ENCODE data around the gene EIF2AK3.
"Not testable (repeated sequence)": the region's sequence is repeated elsewhere in the genome, so short reads cannot be mapped to it uniquely, and the experiment has no call there.

Gene EIF2AK3
- long read RNA-seq, donor 1, full-length matches to known transcripts: 1 of 1 reads
- long read RNA-seq, donor 1, partial matches to known transcripts: 0 of 1 reads
- long read RNA-seq, donor 1, other reads (novel, unspliced or antisense): 0 of 1 reads
- long read RNA-seq, donor 2: 0 reads
- long read RNA-seq, donor 3: 0 reads
- long read RNA-seq, donor 4, partial matches to known transcripts: 0 of 1 reads
- long read RNA-seq, donor 4, other reads (novel, unspliced or antisense): 0 of 1 reads
- long read RNA-seq, donor 5, partial matches to known transcripts: 0 of 1 reads
- long read RNA-seq, donor 5, other reads (novel, unspliced or antisense): 0 of 1 reads
- long read RNA-seq, donor 6, full-length matches to known transcripts: 1 of 1 reads
- long read RNA-seq, donor 6, partial matches to known transcripts: 0 of 1 reads
- long read RNA-seq, donor 6, other reads (novel, unspliced or antisense): 0 of 1 reads
- long read RNA-seq, donor 7, full-length matches to known transcripts: 1 of 1 reads
- long read RNA-seq, donor 7, partial matches to known transcripts: 0 of 1 reads
- long read RNA-seq, donor 7, other reads (novel, unspliced or antisense): 0 of 1 reads
- long read RNA-seq, donor 8, full-length matches to known transcripts: 2 of 2 reads
- long read RNA-seq, donor 8, partial matches to known transcripts: 0 of 2 reads
- long read RNA-seq, donor 8, other reads (novel, unspliced or antisense): 0 of 2 reads

GRCh38 chr2:88627055-88627855 is at the start of gene EIF2AK3:
EIF2AK3 (minus strand) TSS chr2:88627464; CDS start chr2:88627274, 190 bp downstream.
- DNase-seq: peak; percentile 97

DNA sequence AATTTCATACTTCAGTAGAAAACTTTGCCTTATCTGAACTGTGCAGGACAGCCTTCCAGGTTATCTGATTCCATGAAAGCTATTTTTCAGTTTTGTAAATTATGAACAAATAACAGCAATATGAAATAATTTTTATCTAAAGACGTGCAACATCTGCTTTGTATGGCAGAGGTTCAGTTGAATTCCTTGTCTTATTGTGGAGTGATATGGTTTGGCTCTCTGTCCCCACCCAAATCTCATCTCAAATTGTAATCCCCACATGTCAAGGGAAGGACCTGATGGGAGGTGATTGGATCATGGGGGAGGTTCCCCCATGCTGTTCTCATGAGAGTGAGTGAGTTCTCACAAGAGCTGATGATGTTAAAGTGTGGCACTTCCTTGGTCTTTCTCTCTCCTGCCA is 46.1 kb upstream of the EIF2AK3 start:
- no peak for DNase-seq

DNA sequence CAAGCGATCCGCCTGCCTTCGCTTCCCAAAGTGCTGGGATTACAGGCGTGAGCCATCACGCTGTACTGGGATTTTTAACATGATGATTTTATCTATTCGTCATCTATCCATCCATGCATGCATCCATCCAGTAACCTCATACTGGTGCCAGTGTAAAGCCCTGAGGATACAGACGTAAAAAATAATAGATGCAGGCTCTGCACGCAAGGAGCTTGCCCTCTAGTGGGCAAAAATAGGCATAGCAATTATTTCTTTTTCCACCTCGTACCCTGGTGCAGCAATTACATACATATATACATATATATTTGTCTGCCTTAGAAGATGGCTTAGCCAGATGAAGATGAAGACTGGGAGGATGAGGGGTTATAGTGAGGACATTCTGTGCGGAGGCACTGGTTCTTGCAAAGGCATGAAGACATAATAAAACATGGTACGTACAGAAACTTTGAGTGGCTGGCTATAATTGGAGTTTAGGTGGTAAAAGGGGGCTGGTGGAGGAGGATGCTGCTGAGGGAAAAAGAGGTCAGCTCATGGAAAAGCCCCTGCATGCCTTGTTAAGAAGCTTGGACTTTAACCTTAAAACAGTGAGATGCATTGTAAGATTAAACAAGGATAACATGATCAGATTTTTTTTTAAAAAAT is 44.6 kb upstream of the EIF2AK3 start:
- DNase-seq: peak; percentile 49

- no peak for DNase-seq
These were observed 42.4 kb upstream of the EIF2AK3 start for GRCh38 chr2:88669482-88670214.

DNA sequence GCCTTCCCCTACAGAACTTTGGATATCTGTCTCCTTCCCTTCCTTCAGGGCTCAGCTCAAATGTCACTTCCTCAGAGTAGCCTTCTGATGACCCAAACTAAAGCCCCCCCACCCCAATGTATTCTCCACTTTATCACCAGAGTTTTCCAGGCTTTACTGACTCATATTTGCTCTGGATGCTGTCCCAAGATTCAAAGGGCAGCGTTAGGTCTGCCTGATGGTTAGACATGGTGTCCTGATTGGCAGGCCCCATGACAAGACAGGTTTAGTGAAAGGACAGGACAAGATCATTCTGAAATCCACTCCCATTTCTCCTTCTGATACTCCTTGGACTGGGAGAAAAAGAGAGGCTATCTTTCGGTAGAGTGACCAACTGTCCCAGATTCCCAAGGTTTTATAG is 41.6 kb upstream of the EIF2AK3 start:
- DNase-seq: no peak

DNA sequence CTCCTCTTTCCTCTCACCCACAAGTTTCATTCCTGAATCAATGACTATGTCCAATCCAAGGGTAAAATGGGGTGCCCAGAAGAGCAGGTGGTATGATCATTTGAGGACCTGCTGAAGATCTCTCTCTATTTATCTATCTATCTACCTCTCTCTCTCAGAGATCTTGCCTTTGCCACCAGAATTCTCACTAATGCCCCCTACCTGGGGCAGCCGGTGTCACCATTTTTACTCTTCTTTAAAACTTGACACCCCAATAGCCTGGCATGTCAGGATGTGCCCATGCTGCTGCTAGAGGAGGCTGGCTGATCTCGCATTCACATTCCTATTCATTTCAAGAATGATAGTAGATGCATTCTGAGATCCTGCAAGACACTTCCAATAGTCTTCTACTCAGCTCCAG is 40.0 kb upstream of the EIF2AK3 start:
- no peak for DNase-seq

DNA sequence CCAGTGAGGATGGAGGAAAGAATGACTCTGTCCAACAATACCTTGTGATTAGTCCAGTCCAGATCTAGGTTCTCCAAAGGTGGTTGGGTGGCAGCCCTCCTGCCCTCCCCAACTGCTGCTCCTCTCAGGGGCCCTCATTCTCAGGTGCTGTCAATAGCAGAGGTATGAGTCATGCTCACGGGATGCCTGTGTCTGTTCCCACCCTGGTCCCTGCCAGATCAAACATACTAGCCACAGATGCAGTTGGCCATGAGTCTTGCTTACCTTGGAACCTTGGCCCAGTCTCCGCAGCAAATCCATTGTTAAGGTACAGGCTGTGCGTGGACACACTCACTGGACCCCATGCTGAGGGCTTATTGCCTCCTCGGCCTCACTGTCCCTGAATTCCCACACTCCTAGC is 39.3 kb upstream of the EIF2AK3 start:
- DNase-seq: no peak

GRCh38 chr2:88660622-88661021 is 33.4 kb upstream of the EIF2AK3 start:
- DNase-seq: no peak

DNA sequence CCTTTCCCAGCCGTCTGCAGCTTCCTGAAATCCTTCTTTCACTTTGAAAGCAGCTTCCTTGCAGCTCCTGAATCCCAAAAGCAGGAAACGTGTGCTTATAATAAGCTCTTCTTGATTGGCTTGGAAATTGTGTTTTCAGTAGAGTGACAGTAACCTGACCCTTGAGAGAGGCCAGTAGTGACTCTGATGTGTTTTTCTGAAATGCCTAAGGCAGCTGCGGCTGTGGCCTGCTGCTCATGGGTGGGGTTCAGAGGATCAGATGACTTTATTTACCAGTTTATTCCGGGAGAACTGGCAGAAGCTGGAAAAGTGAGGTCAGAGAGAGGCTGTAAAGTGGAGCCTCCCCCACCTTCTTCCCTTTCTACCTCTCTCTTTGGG is 32.3 kb upstream of the EIF2AK3 start:
- DNase-seq: no peak

GRCh38 chr2:88658881-88659537 is 31.7 kb upstream of the EIF2AK3 start:
- no peak for DNase-seq

- no peak for DNase-seq
These were observed 31.1 kb upstream of the EIF2AK3 start for GRCh38 chr2:88658326-88658725.

- DNase-seq: no peak
These were observed 29.9 kb upstream of the EIF2AK3 start for GRCh38 chr2:88657131-88657530.

GRCh38 chr2:88656690-88657089 is 29.4 kb upstream of the EIF2AK3 start:
- DNase-seq: no peak

DNA sequence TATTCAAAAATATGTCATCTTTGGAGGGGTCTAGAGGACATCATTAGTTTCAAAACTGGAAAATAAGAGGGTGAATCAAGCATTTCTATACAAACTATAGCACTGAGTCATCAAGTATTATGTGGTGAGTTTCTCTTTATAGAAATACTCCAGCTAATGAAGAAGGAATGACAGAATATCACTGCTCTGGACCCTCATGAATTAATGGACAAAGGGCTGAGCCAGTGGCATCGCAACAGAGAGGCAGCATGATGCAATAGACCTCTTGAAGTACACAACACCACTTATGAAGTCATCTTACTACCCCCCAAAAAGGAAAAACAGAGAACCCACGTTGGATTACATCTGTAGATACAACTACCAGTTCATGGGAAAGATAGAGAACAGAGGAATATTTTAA is 27.4 kb upstream of the EIF2AK3 start:
- no peak for DNase-seq

DNA sequence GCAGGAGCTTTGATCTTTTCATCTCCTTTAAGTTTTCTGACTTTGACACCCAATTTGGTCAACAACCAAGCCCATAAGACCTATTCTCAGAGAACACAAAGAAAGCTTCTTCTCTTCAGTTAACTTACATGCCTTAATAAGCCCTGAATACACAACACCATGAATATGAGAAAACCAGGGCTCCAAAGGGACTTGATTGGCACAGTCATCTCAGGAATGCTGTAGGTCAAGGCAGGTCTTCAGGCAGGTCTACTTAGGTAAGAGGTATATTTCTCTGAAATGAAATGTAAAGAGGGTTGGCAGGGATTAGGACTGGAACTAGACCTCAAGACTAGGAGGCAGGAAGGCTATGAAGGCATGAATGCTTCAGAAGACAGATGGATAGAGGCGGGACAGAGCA is 24.4 kb upstream of the EIF2AK3 start:
- no peak for DNase-seq

GRCh38 chr2:88645291-88645882 is 18.1 kb upstream of the EIF2AK3 start:
- DNase-seq: not testable (repeated sequence)

DNA sequence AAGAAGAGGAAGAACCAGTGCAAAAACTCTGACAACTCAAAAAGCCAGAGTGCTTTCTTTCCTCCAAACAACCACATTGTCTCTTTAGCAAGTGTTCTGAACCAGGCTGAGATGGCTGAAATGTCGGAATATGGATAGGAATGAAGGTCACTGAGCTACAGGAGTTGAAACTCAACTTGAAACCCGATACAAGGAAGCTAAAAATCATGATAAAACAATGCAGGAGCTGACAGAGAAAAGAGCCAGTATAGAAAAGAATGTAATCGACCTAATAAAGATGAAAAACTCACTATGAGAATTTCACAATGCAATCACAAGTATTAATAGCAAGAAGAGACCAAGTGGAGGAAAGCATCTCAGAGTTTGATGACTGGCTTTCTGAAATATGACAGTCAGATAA is 15.0 kb upstream of the EIF2AK3 start:
- DNase-seq: no peak

- DNase-seq: no peak
These were observed 14.1 kb upstream of the EIF2AK3 start for GRCh38 chr2:88641330-88641729.

DNA sequence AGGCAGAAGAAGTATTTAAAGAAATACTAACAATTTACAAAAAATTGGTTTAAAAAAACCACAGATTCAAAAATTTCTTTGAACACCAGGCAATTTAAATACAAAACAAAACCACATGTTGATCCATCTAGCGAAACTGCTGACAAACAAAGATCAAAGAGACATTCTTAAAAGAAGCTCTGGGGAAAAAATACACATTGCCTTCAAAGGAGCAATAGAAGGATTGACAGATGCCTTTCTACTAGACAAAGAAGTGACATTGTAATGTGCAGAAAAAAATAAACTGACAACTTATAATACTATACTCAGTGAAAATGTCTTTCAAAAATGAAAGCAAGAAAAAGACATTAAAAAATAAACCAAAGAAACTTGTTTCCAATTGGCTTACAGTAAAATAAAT is 12.6 kb upstream of the EIF2AK3 start:
- DNase-seq: no peak

DNA sequence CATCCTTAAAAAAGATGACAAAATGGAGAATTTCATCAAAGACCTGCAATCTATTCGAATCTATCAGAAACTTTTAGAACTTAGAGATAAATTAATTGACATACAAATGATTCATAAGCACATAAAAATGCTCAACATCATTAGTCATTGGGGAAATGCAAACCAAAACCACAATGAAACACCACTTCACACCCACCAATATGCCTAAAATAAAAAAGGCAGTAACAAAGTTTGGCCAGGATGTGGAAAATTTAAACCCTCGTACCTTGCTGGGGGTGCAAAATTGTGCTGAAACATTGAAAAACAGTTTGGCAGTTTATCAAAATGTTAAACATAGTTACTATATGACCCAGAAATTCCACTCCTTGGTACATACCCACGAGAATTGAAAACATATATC is 11.5 kb upstream of the EIF2AK3 start:
- no peak for DNase-seq

DNA sequence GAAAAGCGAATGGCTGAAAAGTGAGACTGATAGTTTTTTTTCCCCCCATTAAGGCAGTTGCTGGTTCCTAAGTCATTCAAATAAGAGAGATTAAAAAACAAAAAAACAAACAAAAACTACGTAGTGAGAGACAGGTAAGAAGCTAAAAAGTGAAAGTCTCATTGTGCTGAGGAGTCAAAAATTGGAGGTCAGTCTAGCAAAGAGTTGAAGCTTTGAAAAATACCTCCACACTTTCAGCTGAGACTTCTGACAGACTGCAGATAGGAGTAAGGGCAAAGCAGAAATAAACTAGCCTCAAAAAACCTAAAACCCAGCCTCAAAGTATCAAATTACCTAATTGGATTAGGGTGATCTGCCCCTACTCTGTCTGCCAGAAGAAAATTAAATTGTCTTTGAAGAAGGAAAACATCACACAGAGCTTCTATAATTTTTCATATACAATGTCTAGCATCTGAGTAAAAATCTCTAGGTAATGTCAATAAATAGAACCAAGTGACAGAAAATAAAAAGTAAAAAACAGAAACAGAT is 10.9 kb upstream of the EIF2AK3 start:
- no peak for DNase-seq

All from right kidney (tissue), 9 donors.